Activated T-helper 1 cell treated with anti-CD3 and anti-CD28 coated beads, Interleukin-12 subunit alpha, Interleukin-12 subunit beta, Interleukin-2, Interleukin-4 antibody, amounts not matched to agents 30 ng/mL and 10 ng/mL and 1 ng/mL, durations not matched to agents 14 hours and 24 hours and 36 hours (primary cell): Measurements from ENCODE around the gene PPP2R2C. TPM values are rescaled to one million over a fixed set of nuclear protein-coding genes. Genes with fewer than 3 reads are reported as not detected.

Experiments used
- DNase-seq: peaks from one replicate; pipeline ENCODE4 v3.0.0; 2021; ENCODE audit warnings: low spot score
- H3K27ac Mint-ChIP-seq: one replicate; pipeline ENCODE4 v1.8.0; 2021; ENCODE audit warnings: mild to moderate bottlenecking, mixed read lengths
- H3K27me3 Mint-ChIP-seq: one replicate; pipeline ENCODE4 v1.8.0; 2022; ENCODE audit warnings: mild to moderate bottlenecking, moderate library complexity, mixed read lengths; ENCODE audit not compliant: insufficient read depth
- H3K36me3 Mint-ChIP-seq: one replicate; pipeline ENCODE4 v1.8.0; 2021; ENCODE audit warnings: low read depth, mixed read lengths
- H3K4me1 Mint-ChIP-seq: one replicate; pipeline ENCODE4 v1.8.0; 2021; ENCODE audit warnings: low read depth, mixed read lengths
- H3K4me3 Mint-ChIP-seq: one replicate; pipeline ENCODE4 v1.8.0; 2021; ENCODE audit warnings: mild to moderate bottlenecking, moderate library complexity, mixed read lengths
- H3K9me3 Mint-ChIP-seq: one replicate; pipeline ENCODE4 v1.8.0; 2021; ENCODE audit warnings: mixed read lengths
- intact Hi-C: fragments of 100-400 bp; cut with micrococcal nuclease; formaldehyde crosslinking; loops from one replicate; pipeline ENCODE4 v1.15.1; 2024
- total RNA-seq: library from RNA; stranded (reverse); gene quantifications from 2 replicates; pipeline ENCODE4 v1.2.3, GENCODE V29; 2022

Gene PPP2R2C
- not detected in 2 replicates for total RNA-seq

DNA sequence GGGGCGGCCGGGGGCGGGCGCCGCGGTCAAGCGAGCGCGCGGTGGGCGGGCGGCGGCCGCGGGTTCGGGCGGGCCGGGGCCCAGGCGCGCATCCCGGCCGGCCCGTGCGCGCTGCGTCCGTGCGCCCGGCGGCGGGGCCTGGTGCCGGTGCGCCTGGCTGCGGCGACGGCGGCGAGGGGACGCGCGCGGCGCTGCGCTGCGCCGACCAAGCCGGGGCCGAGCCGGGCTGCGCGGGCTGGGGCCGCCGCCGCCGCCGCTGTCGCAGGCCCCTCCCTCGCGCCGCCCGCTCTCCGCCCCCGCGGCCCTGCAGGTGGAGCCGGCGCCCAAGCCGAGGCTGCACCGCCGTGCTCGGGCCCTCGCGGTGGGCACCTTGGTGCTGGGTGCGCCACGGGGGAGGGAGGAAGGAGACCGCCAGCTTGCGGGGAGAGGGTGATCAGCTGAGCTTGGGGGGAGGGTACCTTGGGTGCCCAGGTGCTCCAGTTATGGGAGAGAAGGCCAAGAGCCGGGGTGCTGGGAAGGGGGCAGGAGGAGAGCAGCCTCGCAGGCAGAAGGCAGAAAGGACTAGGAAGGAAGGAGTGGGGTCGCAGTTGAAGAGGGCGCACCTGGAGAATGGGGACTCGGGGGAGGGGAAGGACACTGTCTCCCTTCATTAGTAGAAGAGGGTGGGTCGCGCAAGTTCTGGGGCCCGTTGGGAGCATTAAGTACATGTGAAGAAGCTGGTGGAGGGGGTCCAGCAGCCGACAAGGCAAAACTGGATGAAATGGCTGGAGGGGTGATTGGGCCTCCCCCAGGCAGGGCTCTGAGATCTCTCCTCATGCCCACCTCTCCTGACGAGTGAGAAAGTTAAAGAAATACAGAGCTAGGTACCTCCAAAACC is at the start of gene PPP2R2C:
Gene PPP2R2C, minus strand, starts transcription at position 228 of the 877 bp plus-strand sequence. CDS start 385 bp downstream, outside the sequence.
- Mint-ChIP-seq H3K4me1 (no peaks in the 10 kb centered on the region), H3K27me3 (peaks cover 35% of the 10 kb centered on the region), H3K27ac (no peak within 1 kb of the TSS), H3K9me3 (no peaks in the 10 kb centered on the region), H3K4me3 (no peak within 1 kb of the TSS), H3K36me3 (no peaks in the 10 kb centered on the region)
- intact Hi-C loops: no loop called here
- no peak for DNase-seq

GRCh38 chr4:6520978-6521377 is 48.6 kb upstream of the PPP2R2C start:
- Mint-ChIP-seq H3K27me3 (no peaks in the 10 kb centered on the region), H3K27ac (no peak overlapping the region), H3K36me3 (no peaks in the 10 kb centered on the region), H3K9me3 (no peaks in the 10 kb centered on the region), H3K4me1 (no peaks in the 10 kb centered on the region), H3K4me3 (no peak overlapping the region)
- DNase-seq: no peak
- intact Hi-C loops: no loop called here

DNA sequence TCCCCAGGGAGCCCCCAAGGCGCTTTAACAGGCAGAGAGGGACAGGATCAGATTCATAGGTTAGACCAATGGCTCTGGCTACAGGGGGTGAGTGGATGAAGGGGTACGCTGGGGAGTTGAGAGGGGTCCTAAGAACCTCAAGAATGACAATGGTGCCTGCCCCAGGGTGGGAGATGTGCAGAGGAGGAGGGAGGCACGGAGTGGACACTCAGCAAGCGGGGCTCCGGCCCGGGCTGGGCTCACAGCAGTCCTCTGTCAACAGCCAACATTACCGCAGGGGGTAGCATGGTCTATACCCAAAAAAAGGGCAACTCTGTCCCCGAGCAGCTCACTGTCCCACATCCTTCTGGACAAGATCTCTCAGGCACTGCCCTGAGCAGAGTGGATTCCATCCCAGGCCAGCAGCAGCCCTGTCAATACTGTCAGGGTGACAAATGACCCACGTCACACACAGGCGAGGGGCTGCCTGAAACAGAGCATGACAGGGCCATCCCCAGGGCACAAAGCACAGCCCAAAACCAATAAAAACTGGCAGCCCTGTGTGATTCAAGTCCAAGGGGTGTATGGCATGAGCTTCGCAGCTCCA is 47.7 kb upstream of the PPP2R2C start:
- intact Hi-C loops: no loop called here
- Mint-ChIP-seq H3K36me3 (no peaks in the 10 kb centered on the region), H3K4me3 (no peak overlapping the region), H3K4me1 (no peaks in the 10 kb centered on the region), H3K27me3 (no peaks in the 10 kb centered on the region), H3K9me3 (no peaks in the 10 kb centered on the region), H3K27ac (no peak overlapping the region)
- DNase-seq: no peak

GRCh38 chr4:6517171-6517570 is 44.8 kb upstream of the PPP2R2C start:
- Mint-ChIP-seq H3K4me3 (no peak overlapping the region), H3K27ac (no peak overlapping the region), H3K36me3 (no peaks in the 10 kb centered on the region), H3K4me1 (no peaks in the 10 kb centered on the region), H3K27me3 (no peaks in the 10 kb centered on the region), H3K9me3 (peaks cover 4% of the 10 kb centered on the region)
- DNase-seq: no peak
- intact Hi-C loops: no loop called here

DNA sequence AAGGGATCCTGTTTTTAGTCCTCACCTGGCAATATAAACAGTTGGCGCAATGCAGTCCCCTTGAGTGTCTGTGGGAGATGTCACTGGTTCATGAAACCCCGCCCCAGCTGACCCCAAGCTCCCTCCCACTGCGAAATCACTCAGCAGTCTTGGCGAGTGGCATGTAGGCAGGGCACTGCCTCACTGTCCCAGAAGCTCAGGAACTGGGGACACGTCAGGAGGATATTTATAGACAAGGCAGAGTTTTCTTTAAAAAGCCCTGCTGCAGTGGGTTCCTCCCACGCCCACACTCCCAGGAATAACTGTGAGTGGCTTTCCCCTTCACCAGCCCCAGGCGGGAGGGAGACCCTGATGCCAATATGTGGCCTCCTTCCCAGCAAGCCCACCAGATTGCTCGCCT is 44.3 kb upstream of the PPP2R2C start:
- Mint-ChIP-seq H3K27ac (no peak overlapping the region), H3K27me3 (no peaks in the 10 kb centered on the region), H3K4me3 (no peak overlapping the region), H3K9me3 (peaks cover 4% of the 10 kb centered on the region), H3K4me1 (no peaks in the 10 kb centered on the region), H3K36me3 (no peaks in the 10 kb centered on the region)
- intact Hi-C loops: no loop called here
- DNase-seq: no peak

DNA sequence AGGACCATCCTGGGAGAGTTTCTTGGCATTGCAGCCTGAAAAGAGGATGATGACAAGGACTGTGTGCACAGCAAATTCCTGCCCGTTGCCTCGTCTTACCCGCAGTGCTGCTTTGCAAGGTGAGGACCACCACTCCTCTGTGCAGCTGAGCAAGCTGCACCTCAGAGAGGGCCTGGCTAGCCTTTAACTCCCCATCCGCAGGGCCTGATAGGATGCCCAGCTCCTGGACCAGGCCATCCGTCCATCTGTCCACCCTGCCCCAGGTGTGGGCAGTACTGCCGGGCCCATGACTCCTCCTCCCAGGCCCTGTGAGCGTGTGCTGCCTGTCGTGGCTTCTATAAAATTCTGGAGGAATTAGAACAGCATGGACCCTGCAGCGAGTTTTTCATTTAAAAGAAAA is 43.9 kb upstream of the PPP2R2C start:
- no peak for DNase-seq
- Mint-ChIP-seq H3K27me3 (no peaks in the 10 kb centered on the region), H3K9me3 (peaks cover 5% of the 10 kb centered on the region), H3K4me3 (no peak overlapping the region), H3K36me3 (no peaks in the 10 kb centered on the region), H3K4me1 (no peaks in the 10 kb centered on the region), H3K27ac (no peak overlapping the region)
- intact Hi-C loops: no loop called here

GRCh38 chr4:6513678-6514077 is 41.3 kb upstream of the PPP2R2C start:
- Mint-ChIP-seq H3K27ac (no peak overlapping the region), H3K4me3 (no peak overlapping the region), H3K27me3 (no peaks in the 10 kb centered on the region), H3K36me3 (peaks cover 2% of the 10 kb centered on the region), H3K9me3 (peaks cover 9% of the 10 kb centered on the region), H3K4me1 (no peaks in the 10 kb centered on the region)
- intact Hi-C loops: no loop called here
- no peak for DNase-seq

GRCh38 chr4:6509587-6509986 is 37.2 kb upstream of the PPP2R2C start:
- intact Hi-C loops: no loop called here
- no peak for DNase-seq
- Mint-ChIP-seq H3K27ac (no peak overlapping the region), H3K4me1 (no peaks in the 10 kb centered on the region), H3K4me3 (no peak overlapping the region), H3K9me3 (peaks cover 30% of the 10 kb centered on the region), H3K36me3 (peaks cover 2% of the 10 kb centered on the region), H3K27me3 (no peaks in the 10 kb centered on the region)

DNA sequence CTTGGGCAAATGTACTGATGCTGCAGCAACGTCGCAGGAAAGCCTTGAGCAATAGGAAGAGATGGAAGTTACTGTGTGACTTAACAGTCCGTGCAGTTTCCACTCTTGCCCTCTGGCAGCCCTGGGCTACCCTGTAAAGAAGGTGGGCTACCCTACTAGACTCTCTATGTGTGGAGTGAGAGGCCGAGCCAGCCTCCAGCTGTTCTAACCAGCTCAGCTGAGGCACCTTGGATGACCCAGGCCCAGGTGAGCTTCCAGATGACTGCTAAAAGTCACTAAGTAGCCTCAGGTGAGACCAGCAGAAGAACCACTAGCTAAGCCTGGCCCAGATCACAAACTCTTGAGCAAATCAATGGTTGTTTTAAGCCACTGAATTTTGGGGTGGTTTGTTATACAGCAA is 34.9 kb upstream of the PPP2R2C start:
- DNase-seq: no peak
- Mint-ChIP-seq H3K36me3 (peaks cover 2% of the 10 kb centered on the region), H3K27ac (no peak overlapping the region), H3K4me1 (no peaks in the 10 kb centered on the region), H3K4me3 (no peak overlapping the region), H3K27me3 (no peaks in the 10 kb centered on the region), H3K9me3 (peaks cover 32% of the 10 kb centered on the region)
- intact Hi-C loops: no loop called here

- Mint-ChIP-seq H3K4me1 (no peaks in the 10 kb centered on the region), H3K4me3 (no peak overlapping the region), H3K9me3 (peaks cover 32% of the 10 kb centered on the region), H3K36me3 (peaks cover 2% of the 10 kb centered on the region), H3K27me3 (no peaks in the 10 kb centered on the region), H3K27ac (no peak overlapping the region)
- no peak for DNase-seq
- intact Hi-C loops: no loop called here
These were observed 34.3 kb upstream of the PPP2R2C start for GRCh38 chr4:6506616-6507140.

DNA sequence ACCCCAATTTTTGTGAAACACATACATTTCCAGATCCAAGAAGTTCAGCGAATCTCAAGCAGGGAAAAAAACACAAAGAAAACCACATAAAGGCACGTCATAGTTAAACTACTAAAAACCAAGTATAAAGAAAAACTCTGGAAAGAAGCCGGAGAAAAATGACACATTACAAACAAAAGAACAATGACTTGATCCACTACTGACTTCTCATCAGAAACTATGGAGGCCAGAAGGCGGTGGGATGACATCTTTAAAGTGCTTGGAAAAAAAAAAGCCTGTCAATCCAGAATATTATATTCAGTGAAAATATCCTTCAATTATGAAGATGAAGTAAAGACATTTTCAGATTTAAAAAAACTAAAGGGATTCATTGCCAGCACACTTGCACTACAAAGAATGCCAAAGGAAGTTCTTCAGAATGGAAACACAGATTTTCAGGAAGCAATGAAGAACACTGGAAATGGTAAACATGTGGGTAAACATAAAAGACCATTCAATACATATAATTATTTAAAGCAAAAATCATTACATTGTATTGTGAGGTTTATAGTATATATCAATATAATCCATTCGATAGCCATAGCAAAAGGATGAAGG is 32.6 kb upstream of the PPP2R2C start:
- H3K27me3 Mint-ChIP-seq: peaks cover 3% of the 10 kb centered on the region
- no peak overlapping the region for H3K27ac Mint-ChIP-seq
- intact Hi-C loops: no loop called here
- peaks cover 26% of the 10 kb centered on the region for H3K9me3 Mint-ChIP-seq
- H3K4me1 Mint-ChIP-seq: no peaks in the 10 kb centered on the region
- H3K36me3 Mint-ChIP-seq: no peaks in the 10 kb centered on the region
- no peak overlapping the region for H3K4me3 Mint-ChIP-seq
- no peak for DNase-seq

DNA sequence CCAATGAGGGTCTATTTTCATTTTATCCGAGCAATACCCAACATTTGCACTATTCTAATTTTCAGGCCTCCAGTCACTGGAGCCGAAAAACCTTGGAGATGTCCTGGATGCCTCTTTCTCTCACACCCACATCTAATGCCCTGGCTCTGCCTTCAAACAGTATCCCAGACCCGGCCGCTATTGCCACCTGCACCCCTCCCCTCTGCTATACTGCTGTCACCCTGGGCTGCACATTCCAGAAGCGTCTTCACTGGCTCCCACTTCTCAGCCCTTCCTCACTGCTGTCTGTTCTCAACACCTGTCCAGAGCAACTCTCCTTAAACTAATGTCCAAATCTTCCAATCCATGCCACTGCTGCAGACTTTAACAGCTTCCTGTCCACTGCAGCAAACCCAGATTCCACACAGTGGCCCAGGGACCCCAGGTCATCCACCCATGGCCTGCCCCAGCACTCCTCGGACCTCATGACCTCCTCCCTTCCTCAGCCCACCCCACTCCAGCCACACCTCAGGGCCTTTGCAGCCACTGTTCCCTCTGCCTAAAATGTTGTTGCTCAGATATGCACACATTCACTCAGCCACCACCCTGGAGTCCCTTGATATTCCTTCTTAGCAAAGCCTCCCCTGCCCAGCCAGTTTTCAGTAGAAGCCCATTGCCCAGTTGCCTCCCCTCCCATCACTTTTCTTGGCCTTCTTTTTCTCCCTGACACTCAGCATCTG is 30.5 kb upstream of the PPP2R2C start:
- intact Hi-C loops: no loop called here
- Mint-ChIP-seq H3K27ac (no peak overlapping the region), H3K27me3 (peaks cover 3% of the 10 kb centered on the region), H3K9me3 (peaks cover 26% of the 10 kb centered on the region), H3K4me1 (no peaks in the 10 kb centered on the region), H3K36me3 (no peaks in the 10 kb centered on the region), H3K4me3 (no peak overlapping the region)
- DNase-seq: no peak
